Neural crest cell (in vitro differentiated cells): ENCODE measurements around the gene RBM11. TPM values are rescaled to one million over a fixed set of nuclear protein-coding genes. Genes with fewer than 3 reads are reported as not detected.
A peak's percentile ranks its signal among the peaks of the same experiment; 100 is the strongest.

Source experiments
- DNase-seq: peaks from one replicate; pipeline ENCODE4 v3.0.0; 2021; ENCODE audit warnings: low read depth, mixed read lengths, low spot score
- H3K27ac Mint-ChIP-seq: one replicate; pipeline ENCODE4 v1.8.0; 2021; ENCODE audit warnings: mild to moderate bottlenecking, mixed read lengths; ENCODE audit not compliant: unreplicated experiment
- H3K27me3 Mint-ChIP-seq: 2 replicates; pipeline ENCODE4 v1.8.0; 2021; ENCODE audit warnings: low read depth, mild to moderate bottlenecking, mixed read lengths
- H3K36me3 Mint-ChIP-seq: 2 replicates; pipeline ENCODE4 v1.8.0; 2021; ENCODE audit warnings: low read depth, mild to moderate bottlenecking, mixed read lengths
- H3K4me1 Mint-ChIP-seq: 2 replicates; pipeline ENCODE4 v1.8.0; 2021; ENCODE audit warnings: mixed read lengths
- H3K4me3 Mint-ChIP-seq: one replicate; pipeline ENCODE4 v1.8.0; 2021; ENCODE audit warnings: mild to moderate bottlenecking, mixed read lengths
- H3K9me3 Mint-ChIP-seq: 2 replicates; pipeline ENCODE4 v1.8.0; 2021; ENCODE audit warnings: mixed read lengths
- CTCF ChIP-seq: fragments of 200-600 bp; sonication (generic); conservative IDR thresholded peaks from 2 replicates; pipeline ENCODE4 v1.5.0; 2021; ENCODE audit warnings: antibody characterized with exemption, mild to moderate bottlenecking
- total RNA-seq: library from RNA; stranded (reverse); gene quantifications from 2 replicates; pipeline ENCODE4 v1.2.1, GENCODE V29; 2021

Gene RBM11
- total RNA-seq, 1 donor from 2014 or later: 0.65 TPM

- Mint-ChIP-seq H3K9me3 (no peaks in the 10 kb centered on the region), H3K36me3 (no peaks in the 10 kb centered on the region), H3K27ac (no peak overlapping the region), H3K4me3 (no peak overlapping the region), H3K27me3 (peaks cover 2% of the 10 kb centered on the region), H3K4me1 (no peaks in the 10 kb centered on the region)
- DNase-seq: no peak
- no peak for TF ChIP-seq CTCF
Observed at GRCh38 chr21:14243461-14243860, 27.5 kb downstream of the RBM11 start.

GRCh38 chr21:14243874-14244273 lies 27.9 kb downstream of the RBM11 start:
- H3K4me1 Mint-ChIP-seq: no peaks in the 10 kb centered on the region
- H3K27ac Mint-ChIP-seq: no peak overlapping the region
- H3K9me3 Mint-ChIP-seq: no peaks in the 10 kb centered on the region
- no peaks in the 10 kb centered on the region for H3K36me3 Mint-ChIP-seq
- DNase-seq: no peak
- no peak overlapping the region for H3K4me3 Mint-ChIP-seq
- peaks cover 2% of the 10 kb centered on the region for H3K27me3 Mint-ChIP-seq
- TF ChIP-seq CTCF: no peak

DNA sequence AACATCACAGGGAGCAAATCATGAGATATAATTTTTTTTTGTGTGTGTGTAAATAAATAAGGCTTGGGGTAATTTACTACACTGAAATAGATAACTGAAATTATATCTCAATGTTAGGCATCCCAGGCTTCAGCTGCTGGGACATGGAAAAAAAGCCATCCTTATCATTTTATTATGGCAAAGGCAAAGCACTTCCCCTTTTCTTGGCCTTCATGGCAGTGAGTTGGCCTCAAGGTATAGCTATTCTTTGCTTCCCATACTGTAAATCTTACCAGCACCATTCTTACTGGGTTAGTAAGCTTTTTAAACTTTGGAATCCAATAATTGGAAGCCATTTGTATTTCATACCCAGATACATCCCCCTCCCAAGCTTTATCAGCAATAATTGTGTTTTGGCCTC lies 29.0 kb downstream of the RBM11 start:
- Mint-ChIP-seq H3K4me1 (no peaks in the 10 kb centered on the region), H3K27me3 (peaks cover 3% of the 10 kb centered on the region), H3K27ac (no peak overlapping the region), H3K36me3 (no peaks in the 10 kb centered on the region), H3K4me3 (no peak overlapping the region), H3K9me3 (no peaks in the 10 kb centered on the region)
- DNase-seq: no peak
- TF ChIP-seq CTCF: no peak

DNA sequence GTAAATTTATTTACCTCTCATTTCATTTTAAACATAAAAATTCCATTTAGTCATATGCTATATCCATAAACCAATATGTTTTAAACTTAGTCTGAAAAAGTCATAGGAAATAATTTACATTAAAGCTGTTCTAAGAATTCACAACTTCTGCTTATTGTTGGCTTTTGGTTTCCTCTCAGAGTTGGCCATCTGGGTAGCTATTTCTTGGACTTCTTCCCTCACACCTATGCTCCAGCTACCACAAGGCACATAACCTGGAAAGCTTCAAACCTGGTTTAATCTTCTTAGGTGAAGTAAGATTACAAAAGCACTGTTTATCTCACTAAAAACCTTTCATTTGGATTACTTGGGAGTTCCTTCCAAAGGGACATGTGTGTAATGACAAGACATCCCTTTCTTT lies 29.8 kb downstream of the RBM11 start:
- Mint-ChIP-seq H3K9me3 (no peaks in the 10 kb centered on the region), H3K36me3 (no peaks in the 10 kb centered on the region)
- DNase-seq: no peak

GRCh38 chr21:14251336-14251735 lies 35.4 kb downstream of the RBM11 start:
- no peak for DNase-seq
- Mint-ChIP-seq H3K9me3 (no peaks in the 10 kb centered on the region), H3K27ac (no peak overlapping the region), H3K4me3 (no peak overlapping the region), H3K27me3 (peaks cover 14% of the 10 kb centered on the region), H3K4me1 (peaks cover 5% of the 10 kb centered on the region), H3K36me3 (no peaks in the 10 kb centered on the region)
- no peak for TF ChIP-seq CTCF

More for the DNA sequence above, 29.8 kb downstream of the RBM11 start:
- TF ChIP-seq CTCF: no peak
- no peaks in the 10 kb centered on the region for H3K4me1 Mint-ChIP-seq
- no peak overlapping the region for H3K4me3 Mint-ChIP-seq
- peaks cover 5% of the 10 kb centered on the region for H3K27me3 Mint-ChIP-seq
- no peak overlapping the region for H3K27ac Mint-ChIP-seq

- Mint-ChIP-seq H3K27ac (no peak overlapping the region), H3K9me3 (no peaks in the 10 kb centered on the region), H3K4me3 (no peak overlapping the region), H3K36me3 (no peaks in the 10 kb centered on the region), H3K4me1 (no peaks in the 10 kb centered on the region), H3K27me3 (peaks cover 28% of the 10 kb centered on the region)
- DNase-seq: no peak
- TF ChIP-seq CTCF: peak; percentile 79
Observed at GRCh38 chr21:14259747-14260146, 43.8 kb downstream of the RBM11 start.
